Caki2 (cell line): ENCODE results near the gene RPN1. TPM values are rescaled to one million over a fixed set of nuclear protein-coding genes. Genes with fewer than 3 reads are reported as not detected.

Experiments used
- DNase-seq: peaks from one replicate; pipeline ENCODE4 v3.0.0-alpha.2; 2015; ENCODE audit warnings: low read depth
- in situ Hi-C: cut with HindIII; loops from 2 replicates; pipeline ENCODE4 v1.10.0; 2016; ENCODE audit warnings: low sequenced_read_pairs, low pct_unique_long_range_greater_than_20kb, mixed read lengths
- total RNA-seq: library from RNA; depleted of rRNA; stranded (reverse); fragments of >200 nt; shearing (Covaris generic); gene quantifications from 2 replicates; pipeline ENCODE4 v1.2.3, GENCODE V29; 2014; ENCODE audit warnings: low replicate concordance

RPN1 gene
- total RNA-seq, 1 experiment from 2014 or later: 321 TPM

- peak; percentile 87 for DNase-seq
- in situ Hi-C loops: no loop called here
These were observed 32.8 kb downstream of the RPN1 start for GRCh38 chr3:128617557-128618397.

GRCh38 chr3:128617270-128617556 lies 33.4 kb downstream of the RPN1 start:
- no peak for DNase-seq
- in situ Hi-C loops: no loop called here

GRCh38 chr3:128616516-128617269 lies 33.9 kb downstream of the RPN1 start:
- DNase-seq: no peak
- in situ Hi-C loops: no loop called here

GRCh38 chr3:128614076-128614475 lies 36.5 kb downstream of the RPN1 start:
- no peak for DNase-seq
- in situ Hi-C loops: no loop called here

GRCh38 chr3:128613083-128613829 lies 37.4 kb downstream of the RPN1 start:
- no peak for DNase-seq
- in situ Hi-C loops: no loop called here

- no peak for DNase-seq
- in situ Hi-C loops: no loop called here
These were observed 40.1 kb downstream of the RPN1 start for GRCh38 chr3:128610451-128611070.

GRCh38 chr3:128609294-128609693 lies 41.3 kb downstream of the RPN1 start:
- no peak for DNase-seq
- in situ Hi-C loops: no loop called here

GRCh38 chr3:128607710-128608048 lies 42.9 kb downstream of the RPN1 start:
- in situ Hi-C loops: no loop called here
- no peak for DNase-seq

GRCh38 chr3:128606094-128606493 lies 44.5 kb downstream of the RPN1 start:
- in situ Hi-C loops: no loop called here
- no peak for DNase-seq

- no peak for DNase-seq
- in situ Hi-C loops: no loop called here
These were observed 45.2 kb downstream of the RPN1 start for GRCh38 chr3:128605091-128606046.

GRCh38 chr3:128603811-128604775 lies 46.5 kb downstream of the RPN1 start:
- no peak for DNase-seq
- in situ Hi-C loops: no loop called here

- no peak for DNase-seq
- in situ Hi-C loops: no loop called here
These were observed 47.3 kb downstream of the RPN1 start for GRCh38 chr3:128603313-128603712.

- no peak for DNase-seq
- in situ Hi-C loops: no loop called here
These were observed 51.5 kb downstream of the RPN1 start for GRCh38 chr3:128598884-128599664.

GRCh38 chr3:128597900-128598299 lies 52.7 kb downstream of the RPN1 start:
- in situ Hi-C loops: no loop called here
- no peak for DNase-seq

- DNase-seq: no peak
- in situ Hi-C loops: no loop called here
These were observed 57.8 kb downstream of the RPN1 start for GRCh38 chr3:128592864-128593263.
